ENCODE results near the gene PDE4B.

The PDE4B gene

GRCh38 chr1:66207484-66207883 is 414.8 kb downstream of the PDE4B start:
- peak; percentile 49 for DNase-seq

GRCh38 chr1:66208632-66209031 is 415.9 kb downstream of the PDE4B start:
- no peak for DNase-seq

- DNase-seq = no peak
Measured at GRCh38 chr1:66210635-66211244, 418.0 kb downstream of the PDE4B start.

GRCh38 chr1:66211521-66211920 is 418.8 kb downstream of the PDE4B start:
- no peak for DNase-seq

GRCh38 chr1:66213491-66213890 is 420.8 kb downstream of the PDE4B start:
- DNase-seq = no peak

- no peak for DNase-seq
Measured at GRCh38 chr1:66214901-66215300, 422.2 kb downstream of the PDE4B start.

- DNase-seq = peak; percentile 80
Measured at GRCh38 chr1:66217021-66217420, 424.3 kb downstream of the PDE4B start.

GRCh38 chr1:66217561-66217960 is 424.9 kb downstream of the PDE4B start:
- no peak for DNase-seq

- DNase-seq = no peak
Measured at GRCh38 chr1:66220477-66220876, 427.8 kb downstream of the PDE4B start.

- DNase-seq = no peak
Measured at GRCh38 chr1:66223681-66224080, 431.0 kb downstream of the PDE4B start.

- DNase-seq = no peak
Measured at GRCh38 chr1:66226985-66227384, 434.3 kb downstream of the PDE4B start.

GRCh38 chr1:66227966-66228365 is 435.3 kb downstream of the PDE4B start:
- DNase-seq = no peak

- DNase-seq = peak; percentile 34
Measured at GRCh38 chr1:66231217-66231616, 438.5 kb downstream of the PDE4B start.

- no peak for DNase-seq
Measured at GRCh38 chr1:66231681-66232463, 439.2 kb downstream of the PDE4B start.

- no peak for DNase-seq
Measured at GRCh38 chr1:66237042-66237441, 444.3 kb downstream of the PDE4B start.

GRCh38 chr1:66237722-66238479 is 445.2 kb downstream of the PDE4B start:
- no peak for DNase-seq

- peak; percentile 40 for DNase-seq
Measured at GRCh38 chr1:66239834-66240233, 447.1 kb downstream of the PDE4B start.

- DNase-seq = peak; percentile 49
Measured at GRCh38 chr1:66240491-66241484, 448.1 kb downstream of the PDE4B start.

GRCh38 chr1:66242646-66243547 is 450.2 kb downstream of the PDE4B start:
- peak; percentile 88 for DNase-seq

GRCh38 chr1:66243548-66244130 is 450.9 kb downstream of the PDE4B start:
- no peak for DNase-seq

- no peak for DNase-seq
Measured at GRCh38 chr1:66244429-66244828, 451.7 kb downstream of the PDE4B start.
